KMS-11 (cell line): ENCODE measurements around the gene PPP1R18.
"Not testable (repeated sequence)": the region's sequence is repeated elsewhere in the genome, so short reads cannot be mapped to it uniquely, and the experiment has no call there.

Source experiments
- H2AFZ ChIP-seq: fragments of 200-600 bp; sonication (generic); 2 replicates; pipeline ENCODE4 v1.6.1; 2016; ENCODE audit warnings: antibody characterized with exemption, mixed run types, low read depth
- H3K27ac ChIP-seq: fragments of 200-600 bp; sonication (generic); 2 replicates; pipeline ENCODE4 v1.6.1; 2016; ENCODE audit warnings: mild to moderate bottlenecking, mixed run types
- H3K27me3 ChIP-seq: fragments of 200-600 bp; sonication (generic); 2 replicates; pipeline ENCODE4 v1.6.1; 2017; ENCODE audit warnings: mild to moderate bottlenecking, low read depth, mixed run types, moderate library complexity; ENCODE audit not compliant: insufficient read depth
- H3K36me3 ChIP-seq: fragments of 200-600 bp; sonication (generic); 2 replicates; pipeline ENCODE4 v1.6.1; 2017; ENCODE audit warnings: mild to moderate bottlenecking, mixed run types; ENCODE audit not compliant: insufficient read depth
- H3K4me1 ChIP-seq: fragments of 200-600 bp; sonication (generic); 2 replicates; pipeline ENCODE4 v1.6.1; 2016; ENCODE audit warnings: mild to moderate bottlenecking, low read depth, mixed run types; ENCODE audit not compliant: poor library complexity, severe bottlenecking
- H3K4me2 ChIP-seq: fragments of 200-600 bp; sonication (generic); 2 replicates; pipeline ENCODE4 v1.7.0; 2016; ENCODE audit warnings: mild to moderate bottlenecking, mixed run types
- H3K4me3 ChIP-seq: fragments of 200-600 bp; sonication (generic); IDR thresholded peaks from 2 replicates; pipeline ENCODE4 v1.6.1; 2017; ENCODE audit warnings: low read depth, low read length, mixed read lengths; ENCODE audit not compliant: insufficient read depth
- H3K79me2 ChIP-seq: fragments of 200-600 bp; sonication (generic); 2 replicates; pipeline ENCODE4 v1.6.1; 2016; ENCODE audit warnings: low read depth, mixed run types; ENCODE audit not compliant: insufficient read depth
- H3K9ac ChIP-seq: fragments of 200-600 bp; sonication (generic); 2 replicates; pipeline ENCODE4 v1.6.1; 2016; ENCODE audit warnings: mild to moderate bottlenecking, mixed run types
- H4K20me1 ChIP-seq: fragments of 200-600 bp; sonication (generic); 2 replicates; pipeline ENCODE4 v1.6.1; 2016; ENCODE audit warnings: mild to moderate bottlenecking, mixed run types; ENCODE audit not compliant: insufficient read depth
- TF ChIP-seq, protein P1 (sequence below): fragments of 200-600 bp; sonication (generic); conservative IDR thresholded peaks from 2 replicates; pipeline ENCODE4 v1.6.1; 2017; ENCODE audit warnings: low read depth, mild to moderate bottlenecking, antibody characterized with exemption, low read length, moderate library complexity, mixed read lengths

Gene PPP1R18

GRCh38 chr6:30725713-30726505 lies 39.5 kb upstream of the PPP1R18 start:
- Histone ChIP-seq H4K20me1 (peaks cover 36% of the 10 kb centered on the region), H3K27me3 (no peaks in the 10 kb centered on the region), H3K4me3 (no peak overlapping the region), H3K79me2 (peaks cover 37% of the 10 kb centered on the region), H3K4me1 (peaks cover 31% of the 10 kb centered on the region), H2AFZ (no peak overlapping the region), H3K27ac (0 out of 2 replicates have a peak overlapping the region, but pooled peaks have one; percentile 11), H3K9ac (no peak overlapping the region), H3K36me3 (peaks cover 23% of the 10 kb centered on the region; the same call in 1 of the 2 replicates), H3K4me2 (no peak overlapping the region)
- TF ChIP-seq, protein P1, sequence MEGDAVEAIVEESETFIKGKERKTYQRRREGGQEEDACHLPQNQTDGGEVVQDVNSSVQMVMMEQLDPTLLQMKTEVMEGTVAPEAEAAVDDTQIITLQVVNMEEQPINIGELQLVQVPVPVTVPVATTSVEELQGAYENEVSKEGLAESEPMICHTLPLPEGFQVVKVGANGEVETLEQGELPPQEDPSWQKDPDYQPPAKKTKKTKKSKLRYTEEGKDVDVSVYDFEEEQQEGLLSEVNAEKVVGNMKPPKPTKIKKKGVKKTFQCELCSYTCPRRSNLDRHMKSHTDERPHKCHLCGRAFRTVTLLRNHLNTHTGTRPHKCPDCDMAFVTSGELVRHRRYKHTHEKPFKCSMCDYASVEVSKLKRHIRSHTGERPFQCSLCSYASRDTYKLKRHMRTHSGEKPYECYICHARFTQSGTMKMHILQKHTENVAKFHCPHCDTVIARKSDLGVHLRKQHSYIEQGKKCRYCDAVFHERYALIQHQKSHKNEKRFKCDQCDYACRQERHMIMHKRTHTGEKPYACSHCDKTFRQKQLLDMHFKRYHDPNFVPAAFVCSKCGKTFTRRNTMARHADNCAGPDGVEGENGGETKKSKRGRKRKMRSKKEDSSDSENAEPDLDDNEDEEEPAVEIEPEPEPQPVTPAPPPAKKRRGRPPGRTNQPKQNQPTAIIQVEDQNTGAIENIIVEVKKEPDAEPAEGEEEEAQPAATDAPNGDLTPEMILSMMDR, result no peak

- peak overlapping the region; percentile 35; the same call in 1 of the 2 replicates for H3K27ac ChIP-seq
- peaks cover 30% of the 10 kb centered on the region for H3K4me1 ChIP-seq
- no peaks in the 10 kb centered on the region for H3K27me3 ChIP-seq
- peaks cover 23% of the 10 kb centered on the region; the same call in 1 of the 2 replicates for H3K36me3 ChIP-seq
- TF ChIP-seq, protein P1, result no peak
- peaks cover 45% of the 10 kb centered on the region for H3K79me2 ChIP-seq
- H3K4me2 ChIP-seq, result no peak overlapping the region
- H3K9ac ChIP-seq, result no peak overlapping the region
- H4K20me1 ChIP-seq, result peaks cover 36% of the 10 kb centered on the region
- H2AFZ ChIP-seq, result no peak overlapping the region
- H3K4me3 ChIP-seq, result no peak overlapping the region
Observed at GRCh38 chr6:30724906-30725667, 38.6 kb upstream of the PPP1R18 start.

GRCh38 chr6:30723843-30724741 lies 37.6 kb upstream of the PPP1R18 start:
- peaks cover 36% of the 10 kb centered on the region for H3K4me1 ChIP-seq
- peak overlapping the region; percentile 35; the same call in 1 of the 2 replicates for H3K27ac ChIP-seq
- peaks cover 45% of the 10 kb centered on the region for H3K79me2 ChIP-seq
- H3K27me3 ChIP-seq, H2AFZ ChIP-seq, H3K4me3 ChIP-seq, H3K9ac ChIP-seq, H3K4me2 ChIP-seq: not testable (repeated sequence)
- peaks cover 36% of the 10 kb centered on the region for H4K20me1 ChIP-seq
- H3K36me3 ChIP-seq, result peaks cover 23% of the 10 kb centered on the region; the same call in 1 of the 2 replicates

DNA sequence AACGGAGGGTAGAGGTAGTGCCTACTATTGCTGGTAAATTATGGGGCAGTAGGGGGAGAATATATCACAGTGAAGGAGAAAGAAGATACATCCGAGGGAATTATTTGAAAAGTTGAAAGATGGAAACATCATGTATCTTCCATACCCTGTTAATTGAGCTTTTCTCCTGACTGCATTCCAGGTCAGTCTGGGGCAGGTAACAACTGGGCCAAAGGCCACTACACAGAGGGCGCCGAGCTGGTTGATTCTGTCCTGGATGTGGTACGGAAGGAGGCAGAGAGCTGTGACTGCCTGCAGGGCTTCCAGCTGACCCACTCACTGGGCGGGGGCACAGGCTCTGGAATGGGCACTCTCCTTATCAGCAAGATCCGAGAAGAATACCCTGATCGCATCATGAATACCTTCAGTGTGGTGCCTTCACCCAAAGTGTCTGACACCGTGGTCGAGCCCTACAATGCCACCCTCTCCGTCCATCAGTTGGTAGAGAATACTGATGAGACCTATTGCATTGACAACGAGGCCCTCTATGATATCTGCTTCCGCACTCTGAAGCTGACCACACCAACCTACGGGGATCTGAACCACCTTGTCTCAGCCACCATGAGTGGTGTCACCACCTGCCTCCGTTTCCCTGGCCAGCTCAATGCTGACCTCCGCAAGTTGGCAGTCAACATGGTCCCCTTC lies 36.9 kb upstream of the PPP1R18 start:
- Histone ChIP-seq H3K4me1 (peaks cover 43% of the 10 kb centered on the region), H4K20me1 (peaks cover 36% of the 10 kb centered on the region), H3K4me2 (peak overlapping the region; percentile 81), H3K79me2 (peaks cover 46% of the 10 kb centered on the region), H3K27ac (peak overlapping the region; percentile 73), H3K36me3 (peaks cover 23% of the 10 kb centered on the region; the same call in 1 of the 2 replicates)
- H3K9ac ChIP-seq, H2AFZ ChIP-seq, H3K4me3 ChIP-seq, H3K27me3 ChIP-seq: not testable (repeated sequence)
